Peyer's patch (tissue), 4 donors: ENCODE results near the gene RPS10.

Source experiments
- CTCF ChIP-seq, 6 experiments: fragments of 450-650 bp in 4 of 6; fragments of 200-600 bp in 2 of 6; sonication (generic) in 1 of 6; IDR thresholded peaks; one replicate each; pipeline ENCODE4 v1.5.1; 2017 to 2019; ENCODE audit warnings: antibody characterized with exemption in 6 of 6, mild to moderate bottlenecking in 3 of 6, moderate library complexity in 1 of 6
- POLR2A ChIP-seq, 2 donors: fragments of 450-650 bp; IDR thresholded peaks; one replicate each; pipeline ENCODE4 v1.5.1; 2017; ENCODE audit warnings: antibody characterized with exemption in 2 of 2, mild to moderate bottlenecking in 2 of 2, moderate library complexity in 2 of 2

GRCh38 chr6:34473967-34474366, 48.1 kb upstream of the RPS10 start:
- no peak for TF ChIP-seq CTCF (IDR thresholded peaks at IDR 0.05)
- no peak for TF ChIP-seq POLR2A (IDR thresholded peaks at IDR 0.05)
